SK-N-MC (cell line): ENCODE results near the gene COMMD2.

Source experiments
- DNase-seq: peaks from one replicate; pipeline ENCODE4 v3.0.0-alpha.2; 2011; ENCODE audit warnings: low read depth, low spot score
- H3K27ac ChIP-seq: fragments of 200-600 bp; sonication (generic); 2 replicates; pipeline ENCODE4 v1.5.1; 2016; ENCODE audit warnings: mixed run types
- H3K36me3 ChIP-seq: fragments of 200-600 bp; sonication (generic); 2 replicates; pipeline ENCODE4 v1.6.1; 2017; ENCODE audit warnings: antibody characterized with exemption, low read length, mixed read lengths; ENCODE audit not compliant: insufficient read depth
- H3K4me3 ChIP-seq: fragments of 200-600 bp; sonication (generic); 2 replicates; pipeline ENCODE4 v1.5.1; 2016
- H3K9ac ChIP-seq: fragments of 200-600 bp; sonication (generic); 2 replicates; pipeline ENCODE4 v1.8.0; 2017; ENCODE audit warnings: mixed run types, mixed read lengths; ENCODE audit not compliant: insufficient read length
- H3K9me3 ChIP-seq: fragments of 200-600 bp; sonication (generic); 2 replicates; pipeline ENCODE4 v1.6.1; 2017; ENCODE audit warnings: low read depth, mild to moderate bottlenecking, antibody characterized with exemption, low read length, moderate library complexity, mixed read lengths
- EZH2 ChIP-seq: fragments of 200-600 bp; sonication (generic); IDR thresholded peaks from one replicate; pipeline ENCODE4 v1.6.1; 2017; ENCODE audit warnings: antibody characterized with exemption
- FOXP2 ChIP-seq: optimal IDR thresholded peaks from 2 replicates; pipeline ENCODE3; 2011; ENCODE audit warnings: mild to moderate bottlenecking, moderate library complexity; ENCODE audit not compliant: insufficient read depth; ENCODE audit errors: extremely low read length, control extremely low read depth
- POLR2AphosphoS5 ChIP-seq: IDR thresholded peaks from 2 replicates; pipeline ENCODE4 v1.6.1; 2012; ENCODE audit warnings: mild to moderate bottlenecking, low read depth, low read length, borderline replicate concordance

COMMD2 gene

GRCh38 chr3:149720918-149721317 is 31.4 kb downstream of the COMMD2 start:
- TF ChIP-seq EZH2 (no peak), FOXP2 (no peak), POLR2AphosphoS5 (no peak)
- Histone ChIP-seq H3K36me3 (no peaks in the 10 kb centered on the region), H3K4me3 (no peak overlapping the region), H3K9me3 (peaks cover 10% of the 10 kb centered on the region; the same call in 1 of the 2 replicates), H3K9ac (no peak overlapping the region), H3K27ac (no peak overlapping the region)
- no peak for DNase-seq

- no peak overlapping the region for H3K4me3 ChIP-seq
- H3K9me3 ChIP-seq: peaks cover 10% of the 10 kb centered on the region; the same call in 1 of the 2 replicates
- no peak overlapping the region for H3K27ac ChIP-seq
- TF ChIP-seq POLR2AphosphoS5 (no peak), EZH2 (no peak), FOXP2 (no peak)
- peak; percentile 87 for DNase-seq
- H3K9ac ChIP-seq: peak overlapping the region; percentile 5
- H3K36me3 ChIP-seq: no peaks in the 10 kb centered on the region
Measured at GRCh38 chr3:149717391-149718056, 34.8 kb downstream of the COMMD2 start.

GRCh38 chr3:149716984-149717383 is 35.3 kb downstream of the COMMD2 start:
- Histone ChIP-seq H3K9ac (peak overlapping the region; percentile 5), H3K27ac (no peak overlapping the region), H3K4me3 (no peak overlapping the region), H3K36me3 (no peaks in the 10 kb centered on the region), H3K9me3 (peaks cover 10% of the 10 kb centered on the region; the same call in 1 of the 2 replicates)
- no peak for DNase-seq
- TF ChIP-seq FOXP2: no peak
- TF ChIP-seq EZH2: no peak
- no peak for TF ChIP-seq POLR2AphosphoS5

- Histone ChIP-seq H3K36me3 (no peaks in the 10 kb centered on the region), H3K9me3 (no peaks in the 10 kb centered on the region), H3K9ac (no peak overlapping the region), H3K4me3 (no peak overlapping the region), H3K27ac (no peak overlapping the region)
- no peak for DNase-seq
- no peak for TF ChIP-seq EZH2
- TF ChIP-seq POLR2AphosphoS5: no peak
- TF ChIP-seq FOXP2: no peak
Measured at GRCh38 chr3:149715247-149715646, 37.0 kb downstream of the COMMD2 start.

- no peaks in the 10 kb centered on the region for H3K36me3 ChIP-seq
- H3K9ac ChIP-seq: no peak overlapping the region
- TF ChIP-seq FOXP2 (no peak), POLR2AphosphoS5 (no peak), EZH2 (no peak)
Measured at GRCh38 chr3:149713730-149714654, 38.3 kb downstream of the COMMD2 start.

GRCh38 chr3:149706905-149707304 is 45.4 kb downstream of the COMMD2 start:
- Histone ChIP-seq H3K9ac (no peak overlapping the region), H3K4me3 (no peak overlapping the region), H3K9me3 (no peaks in the 10 kb centered on the region), H3K27ac (peak overlapping the region; percentile 44), H3K36me3 (no peaks in the 10 kb centered on the region)
- TF ChIP-seq POLR2AphosphoS5: no peak
- TF ChIP-seq FOXP2: no peak
- no peak for TF ChIP-seq EZH2
- DNase-seq: no peak

More at GRCh38 chr3:149713730-149714654, 38.3 kb downstream of the COMMD2 start:
- H3K27ac ChIP-seq: no peak overlapping the region
- no peak for DNase-seq
- H3K9me3 ChIP-seq: no peaks in the 10 kb centered on the region
- no peak overlapping the region for H3K4me3 ChIP-seq

GRCh38 chr3:149705416-149705815 is 46.9 kb downstream of the COMMD2 start:
- Histone ChIP-seq H3K27ac (peak overlapping the region; percentile 32; the same call in 1 of the 2 replicates), H3K9ac (no peak overlapping the region), H3K4me3 (no peak overlapping the region), H3K9me3 (no peaks in the 10 kb centered on the region), H3K36me3 (no peaks in the 10 kb centered on the region)
- DNase-seq: no peak
- no peak for TF ChIP-seq EZH2
- no peak for TF ChIP-seq POLR2AphosphoS5
- no peak for TF ChIP-seq FOXP2

GRCh38 chr3:149703466-149703865 is 48.8 kb downstream of the COMMD2 start:
- H3K9ac ChIP-seq: no peak overlapping the region
- no peak overlapping the region for H3K27ac ChIP-seq
- H3K9me3 ChIP-seq: no peaks in the 10 kb centered on the region
- TF ChIP-seq FOXP2: no peak
- no peak for TF ChIP-seq POLR2AphosphoS5
- no peak for TF ChIP-seq EZH2
- no peak for DNase-seq
- H3K4me3 ChIP-seq: no peak overlapping the region
- no peaks in the 10 kb centered on the region for H3K36me3 ChIP-seq
